Kidney capillary endothelial cell (primary cell): ENCODE measurements around the gene FOSB.
A peak's percentile ranks its signal among the peaks of the same experiment; 100 is the strongest.

ENCODE experiments used
- DNase-seq: peaks from one replicate; pipeline ENCODE4 v3.0.0-alpha.2; 2018; ENCODE audit warnings: low spot score

The FOSB gene

DNA sequence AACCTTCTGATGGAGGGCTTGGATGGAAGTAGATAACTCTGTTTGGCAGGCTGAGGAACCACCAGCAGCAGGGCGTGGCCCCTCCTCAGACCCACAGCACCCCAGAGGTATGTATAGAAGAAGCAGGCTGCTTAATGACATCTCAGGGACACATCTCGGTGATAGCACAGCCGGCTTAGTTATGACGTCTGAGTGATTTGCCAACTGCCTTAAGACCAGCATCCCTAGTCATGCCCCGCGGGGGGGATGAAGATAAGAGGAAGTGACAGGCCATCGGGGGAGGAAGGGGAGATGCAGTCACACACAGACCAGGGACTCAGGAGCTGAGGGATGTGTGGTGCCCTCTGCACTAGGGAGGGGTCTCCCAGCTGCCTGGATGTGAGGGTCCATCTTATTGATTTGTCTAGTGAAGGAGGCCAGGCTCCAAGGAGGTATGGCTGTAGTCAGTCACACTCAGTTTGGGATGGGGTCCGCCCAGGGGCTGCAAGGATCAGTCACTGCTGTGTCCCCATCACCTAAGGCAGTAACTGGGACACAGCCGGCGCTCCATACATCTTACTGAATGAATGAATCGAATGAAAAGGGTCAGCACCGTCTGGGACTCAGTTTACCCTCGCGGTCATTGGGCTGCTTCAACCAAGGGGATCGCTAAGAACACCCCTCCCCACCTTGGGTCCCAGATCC is 24.9 kb upstream of the FOSB start:
- peak; percentile 78 for DNase-seq

DNA sequence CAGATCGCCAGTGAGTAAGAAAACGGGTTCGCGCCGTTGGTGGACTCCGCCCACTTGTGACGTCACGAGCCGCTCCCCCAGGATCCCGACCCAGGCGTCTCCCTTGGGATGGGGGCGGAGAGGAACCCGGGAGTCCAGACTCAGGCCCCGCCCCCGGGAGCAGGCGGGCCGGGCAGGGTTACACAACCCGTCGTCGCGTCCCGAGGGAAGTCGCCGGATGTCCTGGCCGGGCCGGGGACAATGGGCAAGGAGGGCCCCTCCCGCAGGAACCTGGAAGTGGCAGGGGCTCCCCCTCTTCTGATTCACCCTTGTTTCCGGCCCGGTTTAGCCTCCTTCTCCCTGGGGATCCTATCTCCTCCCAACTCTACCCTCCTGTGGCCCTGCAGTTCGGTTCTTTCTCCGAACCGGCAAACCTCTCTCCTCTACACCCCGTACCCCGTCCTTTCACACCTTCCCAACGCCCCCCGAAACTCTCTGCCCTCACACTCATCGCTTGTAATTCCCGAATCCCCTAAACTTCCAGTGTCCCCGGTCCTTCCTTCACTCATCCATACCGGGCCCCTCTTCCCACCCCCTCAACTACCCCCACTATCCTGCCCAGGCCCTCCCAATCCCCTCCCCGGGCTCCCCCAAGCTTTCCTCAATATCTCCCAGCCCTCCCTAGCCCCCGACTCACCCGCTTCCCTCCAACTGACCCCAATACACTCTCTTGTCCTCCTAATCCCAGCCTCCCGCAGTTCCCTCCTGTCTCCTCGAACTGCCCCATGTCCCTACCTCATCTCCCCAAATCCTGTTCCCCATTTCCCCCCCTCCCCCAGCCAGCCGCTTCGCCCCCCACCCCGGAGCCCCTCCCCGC is 24.1 kb upstream of the FOSB start:
- peak; percentile 99 for DNase-seq

GRCh38 chr19:45444318-45445041 is 23.3 kb upstream of the FOSB start:
- peak; percentile 72 for DNase-seq

DNA sequence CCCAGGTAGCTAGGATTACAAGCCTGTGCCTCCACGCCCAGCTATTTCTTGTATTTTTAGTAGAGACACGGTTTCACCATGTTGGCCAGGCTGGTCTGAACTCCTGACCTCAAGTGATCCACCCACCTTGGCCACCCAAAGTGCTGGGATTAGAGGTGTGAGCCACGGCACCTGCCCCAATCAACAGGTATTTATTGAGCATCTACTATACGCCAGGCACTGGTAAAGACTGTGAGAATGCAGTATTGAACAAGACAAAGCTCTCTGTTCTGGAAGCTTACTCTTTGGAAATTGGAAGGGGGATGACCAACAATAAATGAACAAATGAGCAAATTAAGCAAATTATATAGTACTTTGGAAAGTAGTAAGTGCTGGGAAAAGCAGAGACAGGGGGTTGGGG is 22.7 kb upstream of the FOSB start:
- no peak for DNase-seq

DNA sequence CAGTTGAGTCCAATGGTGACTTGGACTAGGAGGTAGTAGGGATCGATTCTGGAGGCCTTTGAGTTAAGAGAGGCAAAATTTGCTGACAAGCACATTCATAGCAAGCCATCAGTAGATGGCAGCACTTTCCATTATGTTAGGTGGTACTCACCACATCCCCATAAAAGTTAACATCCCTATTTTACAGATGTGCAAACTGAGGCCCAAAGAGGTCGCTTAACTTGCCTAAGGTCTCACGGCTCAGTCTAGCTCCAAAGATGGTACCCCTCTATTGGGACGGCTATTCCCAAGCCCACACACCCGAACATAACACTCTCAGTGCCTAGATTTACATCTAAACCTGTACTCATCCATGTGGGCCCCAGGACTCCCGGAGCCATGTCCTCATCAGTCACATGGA is 21.5 kb upstream of the FOSB start:
- no peak for DNase-seq

DNA sequence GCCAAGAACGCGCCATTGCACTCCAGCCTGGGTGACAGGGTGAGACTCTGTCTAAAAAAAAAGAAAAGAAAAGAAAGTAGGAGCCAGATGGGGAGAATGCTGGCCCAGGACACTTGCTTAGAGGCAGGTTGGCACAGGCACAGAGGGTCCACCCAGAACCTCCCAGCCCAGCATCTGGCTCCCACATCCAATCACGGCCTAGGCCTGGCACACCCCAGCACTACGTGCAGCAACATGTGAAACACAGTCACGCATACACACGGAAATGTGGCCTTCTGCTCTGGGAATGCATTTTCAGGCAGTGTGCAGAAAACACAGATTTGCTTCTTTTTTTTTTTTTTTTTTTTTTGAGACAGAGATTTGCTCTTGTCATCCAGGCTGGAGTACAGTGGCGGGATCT is 20.9 kb upstream of the FOSB start:
- no peak for DNase-seq

DNA sequence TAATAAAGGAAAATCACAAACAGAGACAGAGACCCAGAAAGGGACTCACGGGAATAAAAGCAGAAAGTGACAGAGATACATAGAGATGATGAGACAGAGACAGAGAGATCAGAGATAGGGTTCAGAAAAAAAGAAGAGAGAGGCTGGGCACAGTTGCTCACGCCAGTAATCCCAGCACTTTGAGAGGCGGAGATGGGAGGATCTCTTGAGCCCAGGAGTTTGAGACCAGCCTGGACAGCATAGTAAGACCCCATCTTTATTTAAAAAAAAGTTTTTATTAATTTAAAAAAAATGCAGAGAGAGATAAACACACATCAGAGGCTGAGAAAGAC is 19.4 kb upstream of the FOSB start:
- no peak for DNase-seq

DNA sequence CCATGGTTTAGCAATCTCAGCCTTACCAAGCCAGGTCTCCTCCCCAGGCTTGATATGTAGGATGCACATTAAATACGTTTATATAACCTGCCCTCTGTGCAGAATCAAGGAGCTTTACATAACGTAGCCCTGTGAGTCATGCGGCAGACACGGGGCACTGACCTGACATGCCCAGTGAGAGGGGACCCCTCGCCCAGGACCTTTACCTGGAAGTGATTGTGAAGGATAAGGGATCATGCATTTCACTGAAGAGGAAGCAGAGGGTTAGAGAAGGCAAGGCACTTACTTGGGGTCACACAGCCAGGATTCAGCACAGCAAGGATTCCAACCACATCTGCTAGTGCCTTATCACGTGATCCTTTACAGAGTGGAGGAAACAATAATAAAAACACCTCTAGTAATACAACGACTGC is 18.9 kb upstream of the FOSB start:
- no peak for DNase-seq

DNA sequence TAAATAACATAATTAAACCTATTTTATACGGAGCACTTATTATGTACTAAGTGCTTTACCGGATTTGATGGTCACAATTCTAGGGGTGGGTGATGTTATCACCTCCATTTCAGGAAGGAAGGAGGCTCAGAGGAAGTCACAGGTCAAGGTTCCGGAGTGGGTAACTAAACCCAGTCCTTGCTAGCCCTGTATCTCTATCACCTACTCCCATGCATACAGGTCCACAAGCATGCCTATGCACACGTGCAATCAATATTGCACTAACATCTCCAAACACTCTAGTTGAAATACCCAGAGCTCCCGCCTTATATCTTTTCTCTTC is 17.8 kb upstream of the FOSB start:
- no peak for DNase-seq

DNA sequence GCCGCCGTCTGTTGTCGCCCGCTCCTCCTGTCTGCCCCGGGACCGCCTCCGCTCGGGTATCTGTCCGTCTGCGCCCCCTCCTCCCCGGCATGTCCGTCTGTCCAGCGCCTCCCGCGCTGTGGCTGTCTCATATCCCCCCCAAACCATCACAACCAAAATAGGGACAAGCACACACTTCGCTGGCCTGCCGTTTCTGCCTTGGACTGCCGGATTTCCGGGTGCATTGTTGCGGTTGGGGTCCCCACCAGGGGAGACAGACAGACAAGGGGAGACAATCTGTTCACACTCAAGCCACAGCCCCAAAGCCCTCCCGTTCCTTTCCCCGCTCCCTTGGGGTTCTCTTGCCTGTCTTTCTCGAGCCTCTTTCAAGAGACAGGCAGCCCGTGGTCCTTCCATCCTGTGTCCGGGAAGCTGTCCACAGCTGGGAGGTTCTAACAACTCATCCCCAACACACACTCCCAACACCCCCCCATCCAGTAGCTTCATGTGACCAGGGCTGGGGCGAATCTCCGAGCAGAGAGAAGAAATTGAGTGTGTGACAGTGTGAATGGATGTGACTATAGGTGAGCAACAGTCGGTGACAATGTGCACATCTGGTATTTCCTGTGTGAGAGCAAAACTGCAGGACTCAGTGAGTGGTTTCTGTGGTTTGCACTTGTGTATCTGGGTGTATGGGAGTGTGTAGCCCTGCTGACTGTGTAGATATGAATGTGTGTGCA is 16.5 kb upstream of the FOSB start:
- no peak for DNase-seq

GRCh38 chr19:45451850-45452387 is 15.9 kb upstream of the FOSB start:
- DNase-seq = no peak

DNA sequence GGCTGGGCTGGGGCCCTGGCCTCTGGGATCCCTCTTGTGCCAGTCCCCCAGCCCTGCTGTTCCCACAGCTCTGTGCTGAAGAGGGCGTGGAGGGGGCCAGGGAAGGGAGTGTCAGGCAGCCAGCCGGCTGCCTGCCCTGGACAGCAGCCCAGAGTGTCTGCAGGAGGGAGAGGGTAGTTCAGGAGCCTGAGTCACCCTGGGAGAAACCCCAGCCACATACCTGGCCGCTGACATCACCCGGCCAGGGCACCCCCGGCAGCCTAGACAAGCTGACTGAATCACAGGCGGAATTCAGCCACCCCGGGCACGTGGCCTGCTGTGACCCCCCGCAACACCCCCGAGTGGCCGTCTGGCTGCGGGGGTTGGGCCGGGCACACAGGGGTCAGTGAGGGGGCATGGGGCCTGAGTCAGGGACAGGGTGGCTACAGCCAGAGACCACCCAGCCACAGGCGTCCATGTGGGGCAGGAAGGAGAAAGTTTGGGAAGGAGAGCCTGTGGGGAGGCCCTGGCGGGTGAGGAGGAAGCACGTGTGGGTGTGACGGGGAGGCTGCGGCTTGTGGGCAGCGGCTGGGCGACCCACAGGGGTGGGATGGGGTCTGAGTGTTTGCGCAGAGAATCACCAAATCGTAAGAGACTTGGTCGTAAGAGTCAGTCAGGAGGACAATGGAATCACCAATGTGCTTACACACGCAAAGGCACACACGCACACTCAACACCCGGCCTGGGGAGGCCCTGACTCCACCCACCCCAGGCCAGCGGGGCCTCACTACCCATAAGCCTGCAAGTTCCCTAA is 11.9 kb upstream of the FOSB start:
- DNase-seq = peak; percentile 99

DNA sequence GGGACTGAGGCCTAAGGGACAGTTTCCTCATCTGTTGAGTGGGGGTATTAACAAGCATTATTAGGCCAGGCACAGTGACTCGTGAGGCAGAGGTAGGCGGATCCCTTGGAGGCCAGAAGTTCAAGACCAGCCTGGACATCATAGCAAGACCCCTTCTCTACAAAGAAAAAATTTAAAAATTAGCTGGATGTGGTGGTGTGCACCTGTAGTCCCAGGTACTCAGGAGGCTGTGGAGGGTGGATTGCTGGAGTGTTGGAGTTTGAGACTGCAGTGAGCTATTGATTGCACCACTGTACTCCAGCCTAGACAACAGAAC is 11.3 kb upstream of the FOSB start:
- DNase-seq = no peak

DNA sequence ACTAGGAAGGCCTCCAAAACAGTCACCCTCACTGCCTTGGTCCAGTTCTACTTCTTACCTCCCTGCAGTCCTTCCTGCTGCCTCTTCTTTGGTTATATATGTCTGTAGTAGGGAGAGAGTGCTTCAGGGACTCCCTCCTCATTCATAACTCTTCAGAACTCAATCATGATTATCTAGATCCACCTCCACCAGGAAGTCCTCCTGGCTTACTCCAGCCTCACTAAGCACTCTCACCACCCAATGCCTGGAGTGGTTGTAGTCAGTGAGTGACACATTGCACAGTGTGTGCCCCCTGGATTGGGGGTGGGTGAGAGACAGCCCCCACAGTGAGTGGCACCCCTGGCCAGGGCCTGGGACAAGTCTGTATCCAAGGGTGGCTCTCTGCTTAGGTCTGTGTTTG is 10.0 kb upstream of the FOSB start:
- DNase-seq = no peak

DNA sequence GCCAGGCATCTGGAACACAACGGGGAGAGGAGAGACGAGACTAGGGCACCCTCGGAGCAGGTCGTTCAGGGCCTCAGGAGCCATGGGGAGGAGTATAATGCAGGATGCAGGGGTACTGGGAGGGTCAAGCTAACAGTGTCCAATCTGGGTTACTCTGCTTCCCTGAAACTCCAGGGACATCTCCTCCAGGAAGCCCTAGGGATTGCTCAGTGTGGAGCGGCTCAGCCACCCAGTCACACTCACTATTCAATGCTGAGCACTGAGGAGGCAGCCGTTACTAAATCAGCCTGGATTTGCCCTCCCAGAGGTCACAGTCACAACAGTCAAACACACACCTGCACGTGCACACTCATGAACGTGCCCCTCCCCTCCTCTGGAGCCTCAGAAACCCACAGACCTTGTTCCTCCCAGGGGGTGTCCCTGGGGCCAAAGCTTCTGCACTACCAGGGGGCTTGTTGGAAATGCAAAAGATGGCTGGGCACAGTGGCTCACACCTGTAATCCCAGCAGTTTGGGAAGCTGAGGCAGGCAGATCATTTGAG is 6.9 kb upstream of the FOSB start:
- no peak for DNase-seq

- no peak for DNase-seq
Observed at GRCh38 chr19:45462174-45462573, 5.6 kb upstream of the FOSB start.

DNA sequence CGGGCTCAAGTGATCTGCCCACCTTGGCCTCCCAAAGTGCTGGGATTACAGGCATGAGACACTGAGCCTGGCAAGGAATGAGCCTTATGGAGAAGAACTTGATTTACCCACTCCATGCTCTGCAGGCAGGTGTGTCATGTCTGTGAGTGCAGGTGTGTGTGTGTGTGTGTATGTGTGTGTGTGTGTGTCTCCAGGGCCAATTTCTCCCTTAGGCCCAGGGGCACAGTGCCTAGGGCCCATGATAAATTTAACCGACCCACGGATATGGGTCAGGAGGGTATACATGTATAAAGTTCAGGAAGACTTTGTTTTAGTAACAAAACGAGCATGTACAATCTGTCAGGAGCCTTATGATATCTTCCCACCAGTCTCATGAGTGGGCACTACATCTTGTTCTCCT is 4.6 kb upstream of the FOSB start:
- DNase-seq = no peak

- no peak for DNase-seq
Observed at GRCh38 chr19:45464274-45464673, 3.5 kb upstream of the FOSB start.

DNA sequence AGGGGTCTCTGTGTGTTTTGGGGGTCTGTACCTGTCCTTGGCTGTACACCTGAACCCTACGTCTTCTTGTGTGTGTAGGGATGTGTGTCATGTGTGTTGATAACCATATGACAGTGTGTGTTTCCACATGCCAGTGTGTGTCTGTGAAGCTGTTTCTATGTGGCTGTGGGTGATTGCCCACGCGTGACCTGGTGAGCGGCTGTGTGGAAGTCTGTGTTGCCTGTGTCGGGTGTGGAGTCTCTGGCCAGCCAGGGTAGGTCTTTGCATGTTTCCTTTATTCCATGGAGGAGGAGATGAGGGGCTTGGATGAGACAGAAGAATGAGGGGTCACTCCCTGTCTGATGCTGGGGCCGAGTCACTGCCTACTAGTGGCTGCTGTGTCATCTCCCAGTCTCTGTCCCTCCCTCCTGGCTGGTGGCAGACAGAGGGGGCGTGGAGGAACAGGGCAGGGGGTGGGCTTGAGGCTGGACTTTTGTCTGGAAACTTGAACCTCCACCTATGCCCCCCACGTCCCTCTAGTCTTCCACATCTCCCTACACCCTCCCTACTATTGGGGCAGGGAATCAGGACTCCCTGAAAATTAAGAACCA is 2.8 kb upstream of the FOSB start:
- no peak for DNase-seq

GRCh38 chr19:45467115-45467455 is 711 bp upstream of the FOSB start:
- DNase-seq = no peak

GRCh38 chr19:45468159-45468651 is 409 bp downstream of the FOSB start:
- no peak for DNase-seq
